HepG2 (cell line): ENCODE results near the gene STK11. TPM values are rescaled to one million over a fixed set of nuclear protein-coding genes. Genes with fewer than 3 reads are reported as not detected.

Source experiments
- GPBP1L1 ChIP-seq: sonication (generic); formaldehyde crosslinking; IDR thresholded peaks from 2 replicates; pipeline ENCODE4 v1.5.0; 2020; ENCODE audit warnings: mild to moderate bottlenecking, missing genetic modification reagents
- HES4 ChIP-seq: sonication (generic); formaldehyde crosslinking; IDR thresholded peaks from 2 replicates; pipeline ENCODE4 v1.9.0; 2021; ENCODE audit warnings: mild to moderate bottlenecking, missing genetic modification reagents, borderline replicate concordance
- KDM2A ChIP-seq: sonication (generic); formaldehyde crosslinking; IDR thresholded peaks from 2 replicates; pipeline ENCODE4 v1.4.0; 2020; ENCODE audit warnings: low read depth, missing genetic modification reagents, borderline replicate concordance
- KDM4B ChIP-seq: sonication (generic); formaldehyde crosslinking; IDR thresholded peaks from 2 replicates; pipeline ENCODE4 v1.4.0; 2020; ENCODE audit warnings: missing genetic modification reagents
- NFIB ChIP-seq: sonication (generic); formaldehyde crosslinking; IDR thresholded peaks from 2 replicates; pipeline ENCODE4 v1.9.0; 2021; ENCODE audit warnings: missing genetic modification reagents, mild to moderate bottlenecking, borderline replicate concordance
- NONO ChIP-seq, 2 experiments: fragments of 450-650 bp in 1 of 2; sonication (generic) in 1 of 2; formaldehyde crosslinking in 1 of 2; IDR thresholded peaks in 1 of 2; conservative IDR thresholded peaks in 1 of 2; 2 replicates each; pipeline versions ENCODE4 v1.6.1 to v1.8.0; 2017 to 2022; ENCODE audit warnings: mild to moderate bottlenecking in 1 of 2, missing genetic modification reagents in 1 of 2, moderate library complexity in 1 of 2
- SP5 ChIP-seq: IDR thresholded peaks from 2 replicates; pipeline ENCODE4 v1.6.1; 2016; ENCODE audit warnings: low read depth, borderline replicate concordance
- SRF ChIP-seq: IDR thresholded peaks from 2 replicates; pipeline ENCODE4 v1.6.1; 2011; ENCODE audit warnings: mild to moderate bottlenecking, low read depth, low read length, moderate library complexity
- TFDP1 ChIP-seq: IDR thresholded peaks from 2 replicates; pipeline ENCODE4 v1.6.1; 2016; ENCODE audit warnings: missing compliant biosample characterization, missing genetic modification reagents, borderline replicate concordance
- THYN1 ChIP-seq: sonication (generic); formaldehyde crosslinking; IDR thresholded peaks from 2 replicates; pipeline ENCODE4 v1.8.1; 2023; ENCODE audit warnings: low read depth, mild to moderate bottlenecking, moderate library complexity, missing genetic modification reagents, borderline replicate concordance
- ZMYM3 ChIP-seq: sonication (generic); formaldehyde crosslinking; IDR thresholded peaks from 2 replicates; pipeline ENCODE4 v1.5.1; 2020; ENCODE audit warnings: mild to moderate bottlenecking, missing genetic modification reagents
- ZNF280B ChIP-seq: sonication (generic); formaldehyde crosslinking; IDR thresholded peaks from 2 replicates; pipeline ENCODE4 v1.5.0; 2020; ENCODE audit warnings: missing genetic modification reagents, mild to moderate bottlenecking, borderline replicate concordance
- ZNF616 ChIP-seq: sonication (generic); formaldehyde crosslinking; IDR thresholded peaks from 2 replicates; pipeline ENCODE4 v1.5.0; 2020; ENCODE audit warnings: low read depth, mild to moderate bottlenecking, missing genetic modification reagents
- ZNF670 ChIP-seq: sonication (generic); formaldehyde crosslinking; IDR thresholded peaks from 2 replicates; pipeline ENCODE4 v1.8.0; 2022; ENCODE audit warnings: mild to moderate bottlenecking, missing genetic modification reagents, borderline replicate concordance
- polyA plus RNA-seq, 8 experiments: library from polyadenylated mRNA; depleted of rRNA in 3 of 8; stranded (reverse) in 7 of 8; unstranded in 1 of 8; fragments of >200 nt; fragmentation: Illumina TruSeq in 4 of 8; extraction: Trizol in 4 of 8; gene quantifications; 2 replicates each; pipeline versions ENCODE4 v1.2.1 to v1.2.3, GENCODE V29; 2011 to 2016; ENCODE audit warnings: low read depth in 4 of 8, missing spikeins in 1 of 8, mixed read lengths in 1 of 8; ENCODE audit not compliant: insufficient read depth in 1 of 8
- total RNA-seq, 5 experiments: library from RNA; depleted of rRNA; stranded (reverse); fragments of >200 nt; fragmentation: Illumina TruSeq; extraction: Trizol; gene quantifications; 2 replicates each; pipeline ENCODE4 v1.2.3, GENCODE V29; 2016; ENCODE audit warnings: low read depth in 1 of 5
- TF ChIP-seq, protein P1 (sequence below): sonication (generic); formaldehyde crosslinking; IDR thresholded peaks from 2 replicates; pipeline ENCODE4 v1.5.1; 2020; ENCODE audit warnings: missing genetic modification reagents, mild to moderate bottlenecking, borderline replicate concordance
- TF ChIP-seq, protein P2 (sequence below): sonication (generic); formaldehyde crosslinking; IDR thresholded peaks from 2 replicates; pipeline ENCODE4 v1.4.0; 2020; ENCODE audit warnings: mild to moderate bottlenecking, missing genetic modification reagents

Gene STK11
- total and polyA plus RNA-seq, 2 of the 13 experiments (the other 11 are each of a cell fraction or from before 2014, with no cell fraction given) = 27.5 to 43.6 TPM

GRCh38 chr19:1269478-1270212, 64.1 kb downstream of the STK11 start (continued):
- no peak; the same call in 1 of the 2 replicates for TF ChIP-seq SP5
- TF ChIP-seq SRF = no peak
- TF ChIP-seq GPBP1L1 (CRISPR knock-in tag) = no peak
- TF ChIP-seq HES4 = peak; percentile 52; the same call in 1 of the 2 replicates
- TF ChIP-seq ZNF616 = peak; percentile 45; the same call in 1 of the 2 replicates
- TF ChIP-seq NFIB (CRISPR knock-in tag) = peak; percentile 74; the same call in 1 of the 2 replicates
- no peak for TF ChIP-seq ZMYM3 (CRISPR knock-in tag)
- TF ChIP-seq, protein P1, sequence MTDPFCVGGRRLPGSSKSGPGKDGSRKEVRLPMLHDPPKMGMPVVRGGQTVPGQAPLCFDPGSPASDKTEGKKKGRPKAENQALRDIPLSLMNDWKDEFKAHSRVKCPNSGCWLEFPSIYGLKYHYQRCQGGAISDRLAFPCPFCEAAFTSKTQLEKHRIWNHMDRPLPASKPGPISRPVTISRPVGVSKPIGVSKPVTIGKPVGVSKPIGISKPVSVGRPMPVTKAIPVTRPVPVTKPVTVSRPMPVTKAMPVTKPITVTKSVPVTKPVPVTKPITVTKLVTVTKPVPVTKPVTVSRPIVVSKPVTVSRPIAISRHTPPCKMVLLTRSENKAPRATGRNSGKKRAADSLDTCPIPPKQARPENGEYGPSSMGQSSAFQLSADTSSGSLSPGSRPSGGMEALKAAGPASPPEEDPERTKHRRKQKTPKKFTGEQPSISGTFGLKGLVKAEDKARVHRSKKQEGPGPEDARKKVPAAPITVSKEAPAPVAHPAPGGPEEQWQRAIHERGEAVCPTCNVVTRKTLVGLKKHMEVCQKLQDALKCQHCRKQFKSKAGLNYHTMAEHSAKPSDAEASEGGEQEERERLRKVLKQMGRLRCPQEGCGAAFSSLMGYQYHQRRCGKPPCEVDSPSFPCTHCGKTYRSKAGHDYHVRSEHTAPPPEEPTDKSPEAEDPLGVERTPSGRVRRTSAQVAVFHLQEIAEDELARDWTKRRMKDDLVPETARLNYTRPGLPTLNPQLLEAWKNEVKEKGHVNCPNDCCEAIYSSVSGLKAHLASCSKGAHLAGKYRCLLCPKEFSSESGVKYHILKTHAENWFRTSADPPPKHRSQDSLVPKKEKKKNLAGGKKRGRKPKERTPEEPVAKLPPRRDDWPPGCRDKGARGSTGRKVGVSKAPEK = no peak
- no peak for TF ChIP-seq KDM4B (CRISPR knock-in tag)
- TF ChIP-seq ZNF280B (CRISPR knock-in tag) = no peak
- TF ChIP-seq TFDP1 = peak; percentile 94; the same call in 1 of the 2 replicates
- no peak for TF ChIP-seq THYN1 (CRISPR knock-in tag)
- TF ChIP-seq, protein P2, sequence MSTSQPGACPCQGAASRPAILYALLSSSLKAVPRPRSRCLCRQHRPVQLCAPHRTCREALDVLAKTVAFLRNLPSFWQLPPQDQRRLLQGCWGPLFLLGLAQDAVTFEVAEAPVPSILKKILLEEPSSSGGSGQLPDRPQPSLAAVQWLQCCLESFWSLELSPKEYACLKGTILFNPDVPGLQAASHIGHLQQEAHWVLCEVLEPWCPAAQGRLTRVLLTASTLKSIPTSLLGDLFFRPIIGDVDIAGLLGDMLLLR (CRISPR knock-in tag) = peak; percentile 83
- no peak for TF ChIP-seq NONO (IDR thresholded peaks at IDR 0.05)
- TF ChIP-seq NONO (CRISPR knock-in tag; conservative IDR thresholded peaks at IDR 0.05) = no peak
- no peak; the same call in 1 of the 2 replicates for TF ChIP-seq KDM2A
- TF ChIP-seq ZNF670 (CRISPR knock-in tag) = no peak
